ENCODE data around the gene SDHC.
"Not testable (repeated sequence)": the region's sequence is repeated elsewhere in the genome, so short reads cannot be mapped to it uniquely, and the experiment has no call there.

The SDHC gene

GRCh38 chr1:161402446-161402845 lies 88.3 kb downstream of the SDHC start:
- H3K36me3 ChIP-seq (ENCODE audit: control insufficient read depth in 2 of 2, insufficient read depth in 1 of 2, low read length in 2 of 2): no peaks in the 10 kb centered on the region
- CTCF ChIA-PET: interaction anchor here (0.6 to 1.3 kb wide), 3 partner anchors 21 to 210 kb away, joined by 3 to 5 read pairs (median 3); partner anchors contain the start of gene SDHC
- H3K9me3 ChIP-seq (ENCODE audit: control insufficient read depth, insufficient read depth, low read depth, low read length): no peaks in the 10 kb centered on the region
- POLR2A ChIA-PET: interaction anchor here (1.5 kb wide), 1 partner anchor 13 kb away, joined by 5 read pairs; no protein-coding TSS in a partner anchor
- no peak overlapping the region for H3K27ac ChIP-seq (ENCODE audit: extremely low read depth, low read depth, low read length)
- H3K4me3 ChIP-seq (ENCODE audit: low read depth, low read length): no peak overlapping the region
- H3K4me1 ChIP-seq (ENCODE audit: control insufficient read depth, insufficient read depth, low read length): no peaks in the 10 kb centered on the region
- TF ChIP-seq, protein P1, sequence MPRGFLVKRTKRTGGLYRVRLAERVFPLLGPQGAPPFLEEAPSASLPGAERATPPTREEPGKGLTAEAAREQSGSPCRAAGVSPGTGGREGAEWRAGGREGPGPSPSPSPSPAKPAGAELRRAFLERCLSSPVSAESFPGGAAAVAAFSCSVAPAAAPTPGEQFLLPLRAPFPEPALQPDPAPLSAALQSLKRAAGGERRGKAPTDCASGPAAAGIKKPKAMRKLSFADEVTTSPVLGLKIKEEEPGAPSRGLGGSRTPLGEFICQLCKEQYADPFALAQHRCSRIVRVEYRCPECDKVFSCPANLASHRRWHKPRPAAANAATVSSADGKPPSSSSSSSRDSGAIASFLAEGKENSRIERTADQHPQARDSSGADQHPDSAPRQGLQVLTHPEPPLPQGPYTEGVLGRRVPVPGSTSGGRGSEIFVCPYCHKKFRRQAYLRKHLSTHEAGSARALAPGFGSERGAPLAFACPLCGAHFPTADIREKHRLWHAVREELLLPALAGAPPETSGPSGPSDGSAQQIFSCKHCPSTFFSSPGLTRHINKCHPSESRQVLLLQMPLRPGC (tag by site-specific recombination; IDR thresholded peaks at IDR 0.05): no peak
- no peak for TF ChIP-seq ZNF629 (tag by site-specific recombination; IDR thresholded peaks at IDR 0.05)
- no peak for TF ChIP-seq ZNF561 (tag by site-specific recombination; IDR thresholded peaks at IDR 0.05; ENCODE audit: borderline replicate concordance)

DNA sequence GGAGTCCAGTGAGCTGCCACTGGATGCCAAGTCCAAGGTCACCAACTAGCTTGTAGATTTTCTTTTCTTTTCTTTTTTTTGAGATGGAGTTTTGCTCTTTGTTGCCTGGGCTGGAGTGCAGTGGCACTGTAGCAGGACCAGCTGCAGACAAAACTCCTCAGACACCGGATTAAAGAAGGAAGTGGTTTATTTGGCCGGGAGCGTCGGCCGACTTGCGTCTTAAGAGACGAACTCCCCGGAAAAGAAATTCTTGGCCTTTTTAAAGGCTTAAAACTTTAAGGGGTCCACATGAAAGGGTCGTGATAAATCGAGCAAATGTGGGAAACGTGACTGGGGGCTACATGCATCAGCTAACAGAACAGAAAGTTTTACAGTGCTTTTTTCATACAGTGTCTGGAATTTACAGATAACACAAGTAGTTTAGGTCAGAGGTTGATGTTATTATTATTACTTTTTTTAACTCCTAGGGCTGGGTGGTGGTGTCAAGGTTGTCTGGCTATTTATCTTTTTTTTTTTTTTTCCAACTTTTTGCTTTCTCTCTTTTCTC lies 89.9 kb downstream of the SDHC start:
- CTCF ChIA-PET: interaction anchor here (0.5 to 0.7 kb wide), 3 partner anchors 19 to 181 kb away, joined by 3 to 8 read pairs (median 3); partner anchors contain the start of gene APOA2
- no peaks in the 10 kb centered on the region for H3K9me3 ChIP-seq (ENCODE audit: control insufficient read depth, insufficient read depth, low read depth, low read length)
- TF ChIP-seq ZBTB7A (tag by site-specific recombination; IDR thresholded peaks at IDR 0.05; ENCODE audit: low read depth) (no peak), ZNF19 (tag by site-specific recombination; IDR thresholded peaks at IDR 0.05; ENCODE audit: low read depth) (no peak), ZNF747 (tag by site-specific recombination; IDR thresholded peaks at IDR 0.05) (no peak), ZFP41 (tag by site-specific recombination; IDR thresholded peaks at IDR 0.05; ENCODE audit: borderline replicate concordance) (no peak), REPIN1 (tag by site-specific recombination; IDR thresholded peaks at IDR 0.05; ENCODE audit: low read depth) (no peak), ZNF223 (tag by site-specific recombination; IDR thresholded peaks at IDR 0.05) (no peak), ZIC2 (tag by site-specific recombination; IDR thresholded peaks at IDR 0.05) (no peak), ZFP37 (tag by site-specific recombination; IDR thresholded peaks at IDR 0.05) (no peak), ZNF692 (tag by site-specific recombination; IDR thresholded peaks at IDR 0.05) (no peak), IKZF3 (tag by site-specific recombination; IDR thresholded peaks at IDR 0.05) (no peak), ZNF24 (tag by site-specific recombination; IDR thresholded peaks at IDR 0.05) (no peak), ZNF658 (tag by site-specific recombination; IDR thresholded peaks at IDR 0.05) (no peak), ZNF433 (tag by site-specific recombination; IDR thresholded peaks at IDR 0.05; ENCODE audit: low read depth) (no peak)
- TF ChIP-seq, protein P2, sequence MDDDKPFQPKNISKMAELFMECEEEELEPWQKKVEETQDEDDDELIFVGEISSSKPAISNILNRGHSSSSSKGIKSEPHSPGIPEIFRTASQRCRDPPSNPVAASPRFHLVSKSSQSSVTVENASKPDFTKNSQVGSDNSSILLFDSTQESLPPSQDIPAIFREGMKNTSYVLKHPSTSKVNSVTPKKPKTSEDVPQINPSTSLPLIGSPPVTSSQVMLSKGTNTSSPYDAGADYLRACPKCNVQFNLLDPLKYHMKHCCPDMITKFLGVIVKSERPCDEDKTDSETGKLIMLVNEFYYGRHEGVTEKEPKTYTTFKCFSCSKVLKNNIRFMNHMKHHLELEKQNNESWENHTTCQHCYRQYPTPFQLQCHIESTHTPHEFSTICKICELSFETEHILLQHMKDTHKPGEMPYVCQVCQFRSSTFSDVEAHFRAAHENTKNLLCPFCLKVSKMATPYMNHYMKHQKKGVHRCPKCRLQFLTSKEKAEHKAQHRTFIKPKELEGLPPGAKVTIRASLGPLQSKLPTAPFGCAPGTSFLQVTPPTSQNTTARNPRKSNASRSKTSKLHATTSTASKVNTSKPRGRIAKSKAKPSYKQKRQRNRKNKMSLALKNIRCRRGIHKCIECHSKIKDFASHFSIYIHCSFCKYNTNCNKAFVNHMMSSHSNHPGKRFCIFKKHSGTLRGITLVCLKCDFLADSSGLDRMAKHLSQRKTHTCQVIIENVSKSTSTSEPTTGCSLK (tag by site-specific recombination; IDR thresholded peaks at IDR 0.05): no peak
- TF ChIP-seq, protein P3, sequence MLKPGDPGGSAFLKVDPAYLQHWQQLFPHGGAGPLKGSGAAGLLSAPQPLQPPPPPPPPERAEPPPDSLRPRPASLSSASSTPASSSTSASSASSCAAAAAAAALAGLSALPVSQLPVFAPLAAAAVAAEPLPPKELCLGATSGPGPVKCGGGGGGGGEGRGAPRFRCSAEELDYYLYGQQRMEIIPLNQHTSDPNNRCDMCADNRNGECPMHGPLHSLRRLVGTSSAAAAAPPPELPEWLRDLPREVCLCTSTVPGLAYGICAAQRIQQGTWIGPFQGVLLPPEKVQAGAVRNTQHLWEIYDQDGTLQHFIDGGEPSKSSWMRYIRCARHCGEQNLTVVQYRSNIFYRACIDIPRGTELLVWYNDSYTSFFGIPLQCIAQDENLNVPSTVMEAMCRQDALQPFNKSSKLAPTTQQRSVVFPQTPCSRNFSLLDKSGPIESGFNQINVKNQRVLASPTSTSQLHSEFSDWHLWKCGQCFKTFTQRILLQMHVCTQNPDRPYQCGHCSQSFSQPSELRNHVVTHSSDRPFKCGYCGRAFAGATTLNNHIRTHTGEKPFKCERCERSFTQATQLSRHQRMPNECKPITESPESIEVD (tag by site-specific recombination; IDR thresholded peaks at IDR 0.05): no peak
- no peak overlapping the region for H3K4me3 ChIP-seq (ENCODE audit: low read depth, low read length)
- H3K4me1 ChIP-seq (ENCODE audit: control insufficient read depth, insufficient read depth, low read length): no peaks in the 10 kb centered on the region
- POLR2A ChIA-PET: no interaction called here
- H3K36me3 ChIP-seq (ENCODE audit: control insufficient read depth in 2 of 2, insufficient read depth in 1 of 2, low read length in 2 of 2): no peaks in the 10 kb centered on the region
- H3K27ac ChIP-seq (ENCODE audit: extremely low read depth, low read depth, low read length): no peak overlapping the region

GRCh38 chr1:161406551-161406950 lies 92.4 kb downstream of the SDHC start:
- H3K4me3 ChIP-seq (ENCODE audit: low read depth, low read length); H3K4me1 ChIP-seq (ENCODE audit: control insufficient read depth, insufficient read depth, low read length); H3K27ac ChIP-seq (ENCODE audit: extremely low read depth, low read depth, low read length); H3K9me3 ChIP-seq (ENCODE audit: control insufficient read depth, insufficient read depth, low read depth, low read length); H3K36me3 ChIP-seq (ENCODE audit: control insufficient read depth in 2 of 2, insufficient read depth in 1 of 2, low read length in 2 of 2); POLR2A ChIA-PET: not testable (repeated sequence)
- CTCF ChIA-PET: interaction anchor here (0.6 to 0.7 kb wide), 2 partner anchors 13 to 142 kb away, joined by 3 read pairs; no protein-coding TSS in a partner anchor
